HuH-7 (cell line): ENCODE measurements around the gene EYS.

Source experiments
- DNase-seq: peaks from one replicate; pipeline ENCODE4 v3.0.0; 2011; ENCODE audit warnings: low spot score

The EYS gene

GRCh38 chr6:64238071-64238470 lies 1469.0 kb downstream of the EYS start:
- DNase-seq, result no peak

- DNase-seq, result no peak
Observed at GRCh38 chr6:64233746-64234145, 1473.3 kb downstream of the EYS start.

- no peak for DNase-seq
Observed at GRCh38 chr6:64231928-64232327, 1475.1 kb downstream of the EYS start.

GRCh38 chr6:64230530-64230929 lies 1476.5 kb downstream of the EYS start:
- DNase-seq, result no peak

GRCh38 chr6:64227863-64228262 lies 1479.2 kb downstream of the EYS start:
- no peak for DNase-seq

- DNase-seq, result no peak
Observed at GRCh38 chr6:64225503-64225902, 1481.5 kb downstream of the EYS start.

GRCh38 chr6:64224819-64225218 lies 1482.2 kb downstream of the EYS start:
- no peak for DNase-seq

GRCh38 chr6:64221776-64222175 lies 1485.2 kb downstream of the EYS start:
- no peak for DNase-seq

- DNase-seq, result no peak
Observed at GRCh38 chr6:64220801-64221200, 1486.2 kb downstream of the EYS start.

- no peak for DNase-seq
Observed at GRCh38 chr6:64217721-64218620, 1489.1 kb downstream of the EYS start.

GRCh38 chr6:64214373-64214772 lies 1492.7 kb downstream of the EYS start:
- no peak for DNase-seq

- no peak for DNase-seq
Observed at GRCh38 chr6:64213697-64214096, 1493.3 kb downstream of the EYS start.

- no peak for DNase-seq
Observed at GRCh38 chr6:64197246-64197645, 1509.8 kb downstream of the EYS start.

GRCh38 chr6:64186592-64186991 lies 1520.4 kb downstream of the EYS start:
- DNase-seq, result no peak

GRCh38 chr6:64185621-64186020 lies 1521.4 kb downstream of the EYS start:
- no peak for DNase-seq

GRCh38 chr6:64175296-64175695 lies 1531.7 kb downstream of the EYS start:
- no peak for DNase-seq

GRCh38 chr6:64170316-64170715 lies 1536.7 kb downstream of the EYS start:
- no peak for DNase-seq

- no peak for DNase-seq
Observed at GRCh38 chr6:64160486-64160885, 1546.5 kb downstream of the EYS start.

- DNase-seq, result no peak
Observed at GRCh38 chr6:64155063-64155462, 1552.0 kb downstream of the EYS start.

- no peak for DNase-seq
Observed at GRCh38 chr6:64146876-64147275, 1560.2 kb downstream of the EYS start.

GRCh38 chr6:64146094-64146493 lies 1560.9 kb downstream of the EYS start:
- no peak for DNase-seq

GRCh38 chr6:64145658-64146057 lies 1561.4 kb downstream of the EYS start:
- no peak for DNase-seq

- DNase-seq, result no peak
Observed at GRCh38 chr6:64143101-64143500, 1563.9 kb downstream of the EYS start.

GRCh38 chr6:64141680-64142079 lies 1565.3 kb downstream of the EYS start:
- no peak for DNase-seq
